Measurements from ENCODE around the gene MEPE. TPM values are rescaled to one million over a fixed set of nuclear protein-coding genes. Genes with fewer than 3 reads are reported as not detected.

MEPE gene
- total and polyA plus RNA-seq, 10 of the 15 experiments (the other 5 are each of a cell fraction or from before 2014, with no cell fraction given) = not detected

DNA sequence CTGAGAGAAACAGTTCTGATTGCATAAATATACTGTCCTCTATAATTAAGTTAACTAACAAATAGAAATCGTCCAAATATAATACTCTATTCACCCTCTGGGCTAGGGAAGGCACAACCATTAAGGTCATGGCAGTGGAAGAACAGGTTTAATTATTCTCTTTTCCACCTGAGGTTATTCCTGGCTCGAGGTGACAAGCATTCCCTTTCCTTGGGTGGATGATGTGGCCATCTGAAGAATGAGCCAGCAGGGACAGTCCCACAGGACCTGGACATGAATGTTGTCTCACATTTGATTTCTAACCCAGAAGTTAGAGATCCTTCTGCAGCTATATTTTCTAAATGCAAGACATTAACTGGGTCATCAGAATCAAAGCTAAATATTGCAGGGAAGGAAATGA, 27.9 kb upstream of the MEPE start:
- Histone ChIP-seq H3K9ac (ENCODE audit: control insufficient read depth, insufficient read depth, low read length) (no peak overlapping the region), H3K4me1 (ENCODE audit: control insufficient read depth, insufficient read depth, low read length) (no peaks in the 10 kb centered on the region), H3K4me2 (ENCODE audit: control insufficient read depth, insufficient read depth) (no peak overlapping the region), H2AFZ (ENCODE audit: control insufficient read depth, low read depth, low read length) (no peak overlapping the region), H3K9me3 (replicated peaks; ENCODE audit: control insufficient read depth, insufficient read depth, low read length) (no peaks in the 10 kb centered on the region), H3K27me3 (replicated peaks in 1 of 2; ENCODE audit: control insufficient read depth in 2 of 2, insufficient read depth in 2 of 2, low read length in 1 of 2) (no peaks in the 10 kb centered on the region), H3K27ac (ENCODE audit: control insufficient read depth, insufficient read depth) (no peak overlapping the region), H3K36me3 (ENCODE audit: control insufficient read depth in 2 of 2, insufficient read depth in 2 of 2, low read length in 1 of 2) (no peaks in the 10 kb centered on the region), H4K20me1 (ENCODE audit: control insufficient read depth, insufficient read depth) (no peaks in the 10 kb centered on the region), H3K4me3 (no peak overlapping the region), H3K79me2 (ENCODE audit: control insufficient read depth, insufficient read depth, low read length) (no peaks in the 10 kb centered on the region)
- no peak for DNase-seq (ENCODE audit: low read depth, low spot score)
- in situ Hi-C loops (cut with MboI) (no loop called here), intact Hi-C loops (cut with micrococcal nuclease; ENCODE audit: unreplicated experiment) (no loop called here)
- BruUV-seq (replicated peaks) = no TSS peak
- POLR2A ChIA-PET = no interaction called here
- 0% methylated on average over 2 of the region's 2 CpGs for WGBS (ENCODE audit: insufficient coverage, insufficient replicate concordance, low lambda C conversion rate, missing lambda C conversion rate)
- TF ChIP-seq TBL1XR1 (IDR thresholded peaks at IDR 0.05; ENCODE audit: low read depth, low read length) = no peak
- TF ChIP-seq, protein P1, sequence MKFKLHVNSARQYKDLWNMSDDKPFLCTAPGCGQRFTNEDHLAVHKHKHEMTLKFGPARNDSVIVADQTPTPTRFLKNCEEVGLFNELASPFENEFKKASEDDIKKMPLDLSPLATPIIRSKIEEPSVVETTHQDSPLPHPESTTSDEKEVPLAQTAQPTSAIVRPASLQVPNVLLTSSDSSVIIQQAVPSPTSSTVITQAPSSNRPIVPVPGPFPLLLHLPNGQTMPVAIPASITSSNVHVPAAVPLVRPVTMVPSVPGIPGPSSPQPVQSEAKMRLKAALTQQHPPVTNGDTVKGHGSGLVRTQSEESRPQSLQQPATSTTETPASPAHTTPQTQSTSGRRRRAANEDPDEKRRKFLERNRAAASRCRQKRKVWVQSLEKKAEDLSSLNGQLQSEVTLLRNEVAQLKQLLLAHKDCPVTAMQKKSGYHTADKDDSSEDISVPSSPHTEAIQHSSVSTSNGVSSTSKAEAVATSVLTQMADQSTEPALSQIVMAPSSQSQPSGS (IDR thresholded peaks at IDR 0.05; ENCODE audit: low read length) = no peak
- TF ChIP-seq CHD2 (IDR thresholded peaks at IDR 0.05; ENCODE audit: borderline replicate concordance, low read depth, low read length) = no peak
- TF ChIP-seq CBFB (IDR thresholded peaks at IDR 0.05; ENCODE audit: low read depth) = no peak
- no peak for TF ChIP-seq LARP7 (IDR thresholded peaks at IDR 0.05)
- TF ChIP-seq RBBP5 (conservative IDR thresholded peaks at IDR 0.05) = no peak
- no peak for TF ChIP-seq JUNB (IDR thresholded peaks at IDR 0.05)
- TF ChIP-seq, protein P2, sequence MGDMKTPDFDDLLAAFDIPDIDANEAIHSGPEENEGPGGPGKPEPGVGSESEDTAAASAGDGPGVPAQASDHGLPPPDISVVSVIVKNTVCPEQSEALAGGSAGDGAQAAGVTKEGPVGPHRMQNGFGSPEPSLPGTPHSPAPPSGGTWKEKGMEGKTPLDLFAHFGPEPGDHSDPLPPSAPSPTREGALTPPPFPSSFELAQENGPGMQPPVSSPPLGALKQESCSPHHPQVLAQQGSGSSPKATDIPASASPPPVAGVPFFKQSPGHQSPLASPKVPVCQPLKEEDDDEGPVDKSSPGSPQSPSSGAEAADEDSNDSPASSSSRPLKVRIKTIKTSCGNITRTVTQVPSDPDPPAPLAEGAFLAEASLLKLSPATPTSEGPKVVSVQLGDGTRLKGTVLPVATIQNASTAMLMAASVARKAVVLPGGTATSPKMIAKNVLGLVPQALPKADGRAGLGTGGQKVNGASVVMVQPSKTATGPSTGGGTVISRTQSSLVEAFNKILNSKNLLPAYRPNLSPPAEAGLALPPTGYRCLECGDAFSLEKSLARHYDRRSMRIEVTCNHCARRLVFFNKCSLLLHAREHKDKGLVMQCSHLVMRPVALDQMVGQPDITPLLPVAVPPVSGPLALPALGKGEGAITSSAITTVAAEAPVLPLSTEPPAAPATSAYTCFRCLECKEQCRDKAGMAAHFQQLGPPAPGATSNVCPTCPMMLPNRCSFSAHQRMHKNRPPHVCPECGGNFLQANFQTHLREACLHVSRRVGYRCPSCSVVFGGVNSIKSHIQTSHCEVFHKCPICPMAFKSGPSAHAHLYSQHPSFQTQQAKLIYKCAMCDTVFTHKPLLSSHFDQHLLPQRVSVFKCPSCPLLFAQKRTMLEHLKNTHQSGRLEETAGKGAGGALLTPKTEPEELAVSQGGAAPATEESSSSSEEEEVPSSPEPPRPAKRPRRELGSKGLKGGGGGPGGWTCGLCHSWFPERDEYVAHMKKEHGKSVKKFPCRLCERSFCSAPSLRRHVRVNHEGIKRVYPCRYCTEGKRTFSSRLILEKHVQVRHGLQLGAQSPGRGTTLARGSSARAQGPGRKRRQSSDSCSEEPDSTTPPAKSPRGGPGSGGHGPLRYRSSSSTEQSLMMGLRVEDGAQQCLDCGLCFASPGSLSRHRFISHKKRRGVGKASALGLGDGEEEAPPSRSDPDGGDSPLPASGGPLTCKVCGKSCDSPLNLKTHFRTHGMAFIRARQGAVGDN (IDR thresholded peaks at IDR 0.05) = no peak
- TF ChIP-seq MYC (IDR thresholded peaks at IDR 0.05; ENCODE audit: insufficient read depth, insufficient read length, insufficient replicate concordance, low read length, severe bottlenecking) = no peak
- TF ChIP-seq EED (IDR thresholded peaks at IDR 0.05; ENCODE audit: low read depth) = no peak
- TF ChIP-seq ZNF24 (IDR thresholded peaks at IDR 0.05) = no peak
- TF ChIP-seq BHLHE40 (IDR thresholded peaks at IDR 0.05; ENCODE audit: borderline replicate concordance in 1 of 2, low read depth in 2 of 2, low read length in 1 of 2) = no peak
- TF ChIP-seq, protein P3, sequence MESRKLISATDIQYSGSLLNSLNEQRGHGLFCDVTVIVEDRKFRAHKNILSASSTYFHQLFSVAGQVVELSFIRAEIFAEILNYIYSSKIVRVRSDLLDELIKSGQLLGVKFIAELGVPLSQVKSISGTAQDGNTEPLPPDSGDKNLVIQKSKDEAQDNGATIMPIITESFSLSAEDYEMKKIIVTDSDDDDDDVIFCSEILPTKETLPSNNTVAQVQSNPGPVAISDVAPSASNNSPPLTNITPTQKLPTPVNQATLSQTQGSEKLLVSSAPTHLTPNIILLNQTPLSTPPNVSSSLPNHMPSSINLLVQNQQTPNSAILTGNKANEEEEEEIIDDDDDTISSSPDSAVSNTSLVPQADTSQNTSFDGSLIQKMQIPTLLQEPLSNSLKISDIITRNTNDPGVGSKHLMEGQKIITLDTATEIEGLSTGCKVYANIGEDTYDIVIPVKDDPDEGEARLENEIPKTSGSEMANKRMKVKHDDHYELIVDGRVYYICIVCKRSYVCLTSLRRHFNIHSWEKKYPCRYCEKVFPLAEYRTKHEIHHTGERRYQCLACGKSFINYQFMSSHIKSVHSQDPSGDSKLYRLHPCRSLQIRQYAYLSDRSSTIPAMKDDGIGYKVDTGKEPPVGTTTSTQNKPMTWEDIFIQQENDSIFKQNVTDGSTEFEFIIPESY (IDR thresholded peaks at IDR 0.05) = no peak
- TF ChIP-seq KAT2A (conservative IDR thresholded peaks at IDR 0.05; ENCODE audit: control insufficient read depth, low read depth, low read length) = no peak
- TF ChIP-seq SIN3A (IDR thresholded peaks at IDR 0.05; ENCODE audit: low read depth, low read length) = no peak
- no peak for TF ChIP-seq PAX8 (IDR thresholded peaks at IDR 0.05)
- no peak for TF ChIP-seq NR2C1 (IDR thresholded peaks at IDR 0.05)
- SMC1A ChIA-PET (ENCODE audit: uncharacterized antibody, unreplicated experiment) = interaction anchor here (1.0 kb wide), 1 partner anchor 13 kb away, joined by 5 read pairs; no protein-coding TSS in a partner anchor
- CTCF ChIA-PET = no interaction called here
- ATAC-seq = no peak
- RAD21 ChIA-PET (ENCODE audit: unreplicated experiment) = no interaction called here
- FAIRE-seq = no peak
